HG02678 (cell line): ENCODE data around the gene ARHGAP45.

Source experiments
- ATAC-seq: cut with Tn5 transposase; IDR thresholded peaks from one replicate; pipeline ENCODE4 v1.9.1; 2021; ENCODE audit warnings: mild to moderate bottlenecking, moderate library complexity; ENCODE audit not compliant: unreplicated experiment

ARHGAP45 gene

GRCh38 chr19:1130771-1131717, 64.1 kb downstream of the ARHGAP45 start:
- ATAC-seq = no peak

GRCh38 chr19:1131718-1132551, 65.0 kb downstream of the ARHGAP45 start:
- peak; percentile 44 for ATAC-seq

DNA sequence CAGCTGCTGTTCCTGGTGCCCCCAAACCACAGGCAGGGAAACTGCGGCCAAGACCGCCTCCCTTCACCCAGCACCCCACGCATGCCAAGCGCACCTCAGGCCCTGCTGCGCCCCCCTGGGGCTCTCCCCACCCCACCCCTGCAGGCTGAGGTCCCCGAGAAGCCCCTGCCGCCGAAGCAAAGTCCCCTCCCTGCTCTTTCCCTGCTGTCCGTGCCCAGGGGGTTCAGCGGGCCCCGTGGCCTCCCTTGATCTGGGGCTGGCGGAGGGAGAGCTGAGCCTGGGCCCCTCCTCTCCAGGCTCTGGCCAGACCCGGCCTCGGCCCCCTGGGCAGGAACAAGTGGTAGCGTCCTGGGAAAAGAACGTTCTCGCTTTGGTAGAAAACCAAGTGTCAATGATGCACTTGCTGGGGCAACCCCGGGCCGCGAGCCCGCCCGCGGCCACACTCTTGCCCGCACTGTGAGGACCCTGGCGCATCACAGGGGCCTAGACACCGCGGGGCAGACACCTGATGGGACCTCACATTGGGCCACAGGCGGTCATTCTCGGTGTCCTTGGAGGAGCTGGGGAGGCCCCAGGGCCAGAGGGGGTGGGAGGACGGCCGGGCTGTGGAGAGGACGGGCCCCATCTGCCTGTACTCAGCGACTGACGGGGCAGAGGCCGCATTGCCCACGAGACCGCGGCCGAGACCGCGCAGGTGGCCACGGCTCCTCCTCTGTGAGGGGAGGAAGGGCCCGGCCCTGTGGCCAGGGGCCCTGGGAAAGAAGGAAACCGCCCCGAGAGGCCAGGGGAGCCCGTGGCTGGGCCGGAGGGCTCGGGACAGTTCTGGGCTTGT, 65.8 kb downstream of the ARHGAP45 start:
- no peak for ATAC-seq

- ATAC-seq = peak; percentile 61
Measured at GRCh38 chr19:1133471-1133929, 66.5 kb downstream of the ARHGAP45 start.

GRCh38 chr19:1134431-1134830, 67.5 kb downstream of the ARHGAP45 start:
- no peak for ATAC-seq

GRCh38 chr19:1135454-1135853, 68.5 kb downstream of the ARHGAP45 start:
- ATAC-seq = no peak

DNA sequence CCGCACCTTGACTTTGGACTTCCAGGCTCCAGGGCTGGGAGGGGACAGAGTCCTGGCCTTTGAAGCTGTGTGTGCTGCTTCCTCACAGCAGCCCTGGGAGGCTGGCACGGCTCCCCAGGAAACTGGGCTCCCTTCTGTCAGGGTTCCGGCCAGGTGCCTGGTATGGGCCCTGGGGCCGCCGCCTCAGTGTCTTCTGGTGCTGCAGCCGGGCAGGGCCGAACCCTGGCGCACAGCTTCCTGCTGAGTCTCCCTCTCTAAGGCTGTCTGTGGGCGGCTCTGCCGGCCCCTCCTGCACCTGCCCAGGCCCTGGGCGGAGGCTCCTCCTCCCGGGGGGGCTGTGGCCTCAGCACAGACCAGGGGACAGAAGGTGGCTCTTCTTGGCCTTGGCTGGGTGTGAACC, 69.2 kb downstream of the ARHGAP45 start:
- no peak for ATAC-seq
